MM.1S (cell line): ENCODE data around the gene KIAA0513.

Experiments used
- DNase-seq: peaks from one replicate; pipeline ENCODE4 v3.0.0-alpha.2; 2015
- H2AFZ ChIP-seq: fragments of 300-600 bp; sonication (generic); 2 replicates; pipeline ENCODE4 v1.6.0; 2016; ENCODE audit warnings: antibody characterized with exemption, low read length
- H3F3A ChIP-seq: fragments of 300-600 bp; sonication (generic); 2 replicates; pipeline ENCODE4 v1.6.1; 2016; ENCODE audit warnings: mild to moderate bottlenecking, antibody characterized with exemption, low read length, moderate library complexity, mixed read lengths; ENCODE audit not compliant: insufficient read depth
- H3K27ac ChIP-seq: fragments of 300-600 bp; sonication (generic); 2 replicates; pipeline ENCODE4 v1.5.1; 2016; ENCODE audit warnings: mild to moderate bottlenecking, low read length
- H3K27me3 ChIP-seq: fragments of 300-600 bp; sonication (generic); replicated peaks from 2 replicates; pipeline ENCODE4 v1.6.0; 2016; ENCODE audit warnings: low read length; ENCODE audit not compliant: insufficient read depth
- H3K36me3 ChIP-seq: fragments of 300-600 bp; sonication (generic); replicated peaks from 2 replicates; pipeline ENCODE4 v1.6.1; 2016; ENCODE audit warnings: mild to moderate bottlenecking, low read length, mixed read lengths; ENCODE audit not compliant: insufficient read depth
- H3K4me1 ChIP-seq: fragments of 300-600 bp; sonication (generic); 2 replicates; pipeline ENCODE4 v1.6.1; 2016; ENCODE audit warnings: low read length, mixed read lengths
- H3K4me2 ChIP-seq: fragments of 300-600 bp; sonication (generic); 2 replicates; pipeline ENCODE4 v1.6.0; 2016; ENCODE audit warnings: low read depth, low read length
- H3K4me3 ChIP-seq: fragments of 300-600 bp; sonication (generic); 2 replicates; pipeline ENCODE4 v1.5.1; 2016; ENCODE audit warnings: low read length, mixed read lengths
- H3K79me2 ChIP-seq: fragments of 300-600 bp; sonication (generic); 2 replicates; pipeline ENCODE4 v1.6.1; 2016; ENCODE audit warnings: mixed run types, low read length, mixed read lengths
- H3K9ac ChIP-seq: fragments of 300-600 bp; sonication (generic); 2 replicates; pipeline ENCODE4 v1.6.1; 2016; ENCODE audit warnings: low read length, mixed read lengths
- H3K9me2 ChIP-seq: fragments of 300-600 bp; sonication (generic); replicated peaks from 2 replicates; pipeline ENCODE4 v1.6.1; 2016; ENCODE audit warnings: mild to moderate bottlenecking, low read length, mixed read lengths; ENCODE audit not compliant: insufficient read depth
- H3K9me3 ChIP-seq: fragments of 300-600 bp; sonication (generic); replicated peaks from 2 replicates; pipeline ENCODE4 v1.6.1; 2016; ENCODE audit warnings: mild to moderate bottlenecking, low read length, mixed read lengths; ENCODE audit not compliant: insufficient read depth
- H4K20me1 ChIP-seq: fragments of 300-600 bp; sonication (generic); 2 replicates; pipeline ENCODE4 v1.6.1; 2016; ENCODE audit warnings: mild to moderate bottlenecking, low read length, moderate library complexity, mixed read lengths; ENCODE audit not compliant: insufficient read depth
- EZH2 ChIP-seq: fragments of 300-600 bp; sonication (generic); optimal IDR thresholded peaks from 2 replicates; pipeline ENCODE3; 2017; ENCODE audit warnings: low read depth, mild to moderate bottlenecking, antibody characterized with exemption, low read length, mixed read lengths
- EZH2phosphoT487 ChIP-seq: fragments of 300-600 bp; sonication (generic); IDR thresholded peaks from 2 replicates; pipeline ENCODE4 v1.6.1; 2018; ENCODE audit warnings: antibody characterized with exemption, low read length
- TF ChIP-seq, protein P1 (sequence below): fragments of 300-600 bp; sonication (generic); IDR thresholded peaks from 2 replicates; pipeline ENCODE4 v1.5.1; 2016; ENCODE audit warnings: antibody characterized with exemption, low read length, mixed read lengths

KIAA0513 gene

DNA sequence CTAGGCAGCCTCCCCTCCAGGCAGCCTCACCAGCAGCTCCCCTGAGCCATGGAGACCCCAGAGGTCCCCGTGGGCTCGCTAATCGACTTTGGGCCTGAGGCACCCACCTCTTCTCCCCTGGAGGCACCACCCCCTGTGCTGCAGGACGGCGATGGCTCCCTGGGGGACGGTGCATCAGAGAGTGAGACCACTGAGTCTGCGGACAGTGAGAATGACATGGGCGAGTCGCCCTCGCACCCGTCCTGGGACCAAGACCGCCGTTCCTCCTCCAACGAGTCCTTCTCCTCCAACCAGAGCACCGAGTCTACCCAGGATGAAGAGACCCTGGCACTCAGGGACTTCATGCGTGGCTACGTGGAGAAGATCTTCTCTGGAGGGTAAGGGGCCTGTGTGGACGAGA, 39.4 kb downstream of the KIAA0513 start:
- Histone ChIP-seq H3K4me1 (no peaks in the 10 kb centered on the region), H3K27me3 (no peaks in the 10 kb centered on the region), H3K27ac (no peak overlapping the region), H3K9me3 (no peaks in the 10 kb centered on the region), H3K36me3 (no peaks in the 10 kb centered on the region), H3K9ac (no peak overlapping the region), H3K4me3 (no peak overlapping the region), H3K79me2 (no peaks in the 10 kb centered on the region), H3K9me2 (no peaks in the 10 kb centered on the region), H4K20me1 (no peaks in the 10 kb centered on the region), H2AFZ (no peak overlapping the region), H3F3A (no peaks in the 10 kb centered on the region), H3K4me2 (no peak overlapping the region)
- TF ChIP-seq, protein P1, sequence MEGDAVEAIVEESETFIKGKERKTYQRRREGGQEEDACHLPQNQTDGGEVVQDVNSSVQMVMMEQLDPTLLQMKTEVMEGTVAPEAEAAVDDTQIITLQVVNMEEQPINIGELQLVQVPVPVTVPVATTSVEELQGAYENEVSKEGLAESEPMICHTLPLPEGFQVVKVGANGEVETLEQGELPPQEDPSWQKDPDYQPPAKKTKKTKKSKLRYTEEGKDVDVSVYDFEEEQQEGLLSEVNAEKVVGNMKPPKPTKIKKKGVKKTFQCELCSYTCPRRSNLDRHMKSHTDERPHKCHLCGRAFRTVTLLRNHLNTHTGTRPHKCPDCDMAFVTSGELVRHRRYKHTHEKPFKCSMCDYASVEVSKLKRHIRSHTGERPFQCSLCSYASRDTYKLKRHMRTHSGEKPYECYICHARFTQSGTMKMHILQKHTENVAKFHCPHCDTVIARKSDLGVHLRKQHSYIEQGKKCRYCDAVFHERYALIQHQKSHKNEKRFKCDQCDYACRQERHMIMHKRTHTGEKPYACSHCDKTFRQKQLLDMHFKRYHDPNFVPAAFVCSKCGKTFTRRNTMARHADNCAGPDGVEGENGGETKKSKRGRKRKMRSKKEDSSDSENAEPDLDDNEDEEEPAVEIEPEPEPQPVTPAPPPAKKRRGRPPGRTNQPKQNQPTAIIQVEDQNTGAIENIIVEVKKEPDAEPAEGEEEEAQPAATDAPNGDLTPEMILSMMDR, result no peak
- TF ChIP-seq EZH2, result no peak
- TF ChIP-seq EZH2phosphoT487, result no peak
- no peak for DNase-seq

DNA sequence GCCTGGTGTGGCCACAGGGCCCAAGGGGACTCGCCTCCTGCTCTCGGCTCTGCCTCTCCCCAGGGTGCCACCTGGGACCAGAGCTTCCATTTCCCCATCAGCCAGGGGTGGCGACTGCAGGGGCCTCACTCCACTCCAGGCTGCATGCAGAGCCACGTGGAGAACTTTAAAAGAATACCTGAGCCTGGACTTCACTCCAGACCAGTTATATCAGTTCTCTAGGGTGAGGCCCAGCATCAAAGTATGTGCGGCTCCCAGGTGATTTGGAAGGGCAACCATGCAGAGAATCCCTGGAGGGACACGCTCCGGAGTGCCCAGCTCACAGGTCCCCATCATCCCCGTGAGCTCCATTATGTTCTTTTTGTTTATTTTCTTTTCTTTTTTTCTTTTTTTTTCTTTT, 39.8 kb downstream of the KIAA0513 start:
- H3K4me3 ChIP-seq, result no peak overlapping the region
- no peaks in the 10 kb centered on the region for H3K79me2 ChIP-seq
- DNase-seq, result no peak
- H3K36me3 ChIP-seq, result no peaks in the 10 kb centered on the region
- H3K27me3 ChIP-seq, result no peaks in the 10 kb centered on the region
- no peaks in the 10 kb centered on the region for H3K4me1 ChIP-seq
- no peaks in the 10 kb centered on the region for H4K20me1 ChIP-seq
- H3K9ac ChIP-seq, result no peak overlapping the region
- no peaks in the 10 kb centered on the region for H3K9me3 ChIP-seq
- no peaks in the 10 kb centered on the region for H3F3A ChIP-seq
- TF ChIP-seq EZH2 (no peak), EZH2phosphoT487 (no peak)
- TF ChIP-seq, protein P1, result no peak
- H3K27ac ChIP-seq, result no peak overlapping the region
- H3K4me2 ChIP-seq, result no peak overlapping the region
- no peak overlapping the region for H2AFZ ChIP-seq
- H3K9me2 ChIP-seq, result no peaks in the 10 kb centered on the region

- no peaks in the 10 kb centered on the region for H3K9me3 ChIP-seq
- H3K9me2 ChIP-seq, result no peaks in the 10 kb centered on the region
- no peak overlapping the region for H3K4me2 ChIP-seq
- H3F3A ChIP-seq, result no peaks in the 10 kb centered on the region
- H3K4me1 ChIP-seq, result no peaks in the 10 kb centered on the region
- no peaks in the 10 kb centered on the region for H3K79me2 ChIP-seq
- no peak overlapping the region for H3K4me3 ChIP-seq
- H3K27ac ChIP-seq, result no peak overlapping the region
- no peaks in the 10 kb centered on the region for H4K20me1 ChIP-seq
- no peak overlapping the region for H3K9ac ChIP-seq
- no peak for TF ChIP-seq EZH2
- TF ChIP-seq EZH2phosphoT487, result no peak
- TF ChIP-seq, protein P1, result no peak
- no peaks in the 10 kb centered on the region for H3K27me3 ChIP-seq
- DNase-seq, result no peak
- no peak overlapping the region for H2AFZ ChIP-seq
- no peaks in the 10 kb centered on the region for H3K36me3 ChIP-seq
Measured at GRCh38 chr16:85068746-85069145, 41.2 kb downstream of the KIAA0513 start.
